Activated CD4-positive, alpha-beta T cell treated with anti-CD3 and anti-CD28 coated beads, Interleukin-2, amount 10 ng/mL, durations not matched to agents 24 days and 14 days (primary cell): ENCODE data around the gene SMPDL3B. TPM values are rescaled to one million over a fixed set of nuclear protein-coding genes. Genes with fewer than 3 reads are reported as not detected.

ENCODE experiments used
- DNase-seq: peaks from one replicate; pipeline ENCODE4 v3.0.0; 2022
- H3K27ac Mint-ChIP-seq: one replicate; pipeline ENCODE4 v1.8.0; 2022; ENCODE audit warnings: mild to moderate bottlenecking, mixed read lengths
- H3K27me3 Mint-ChIP-seq: one replicate; pipeline ENCODE4 v1.8.0; 2022; ENCODE audit warnings: mixed read lengths
- H3K36me3 Mint-ChIP-seq: one replicate; pipeline ENCODE4 v1.8.0; 2022; ENCODE audit warnings: low read depth, mild to moderate bottlenecking, mixed read lengths
- H3K4me1 Mint-ChIP-seq: one replicate; pipeline ENCODE4 v1.8.0; 2021; ENCODE audit warnings: mixed read lengths
- H3K4me3 Mint-ChIP-seq: one replicate; pipeline ENCODE4 v1.8.0; 2022; ENCODE audit warnings: mild to moderate bottlenecking, moderate library complexity, mixed read lengths
- H3K9me3 Mint-ChIP-seq: one replicate; pipeline ENCODE4 v1.8.0; 2021; ENCODE audit warnings: mixed read lengths
- intact Hi-C: fragments of 100-400 bp; cut with micrococcal nuclease; formaldehyde crosslinking; loops from one replicate; pipeline ENCODE4 v1.15.1; 2023
- total RNA-seq: library from RNA; stranded (reverse); gene quantifications from 2 replicates; pipeline ENCODE4 v1.2.3, GENCODE V29; 2022

Gene SMPDL3B, protein sequence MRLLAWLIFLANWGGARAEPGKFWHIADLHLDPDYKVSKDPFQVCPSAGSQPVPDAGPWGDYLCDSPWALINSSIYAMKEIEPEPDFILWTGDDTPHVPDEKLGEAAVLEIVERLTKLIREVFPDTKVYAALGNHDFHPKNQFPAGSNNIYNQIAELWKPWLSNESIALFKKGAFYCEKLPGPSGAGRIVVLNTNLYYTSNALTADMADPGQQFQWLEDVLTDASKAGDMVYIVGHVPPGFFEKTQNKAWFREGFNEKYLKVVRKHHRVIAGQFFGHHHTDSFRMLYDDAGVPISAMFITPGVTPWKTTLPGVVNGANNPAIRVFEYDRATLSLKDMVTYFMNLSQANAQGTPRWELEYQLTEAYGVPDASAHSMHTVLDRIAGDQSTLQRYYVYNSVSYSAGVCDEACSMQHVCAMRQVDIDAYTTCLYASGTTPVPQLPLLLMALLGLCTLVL
- 0.30 and 0.43 TPM in 2 replicates for total RNA-seq

DNA sequence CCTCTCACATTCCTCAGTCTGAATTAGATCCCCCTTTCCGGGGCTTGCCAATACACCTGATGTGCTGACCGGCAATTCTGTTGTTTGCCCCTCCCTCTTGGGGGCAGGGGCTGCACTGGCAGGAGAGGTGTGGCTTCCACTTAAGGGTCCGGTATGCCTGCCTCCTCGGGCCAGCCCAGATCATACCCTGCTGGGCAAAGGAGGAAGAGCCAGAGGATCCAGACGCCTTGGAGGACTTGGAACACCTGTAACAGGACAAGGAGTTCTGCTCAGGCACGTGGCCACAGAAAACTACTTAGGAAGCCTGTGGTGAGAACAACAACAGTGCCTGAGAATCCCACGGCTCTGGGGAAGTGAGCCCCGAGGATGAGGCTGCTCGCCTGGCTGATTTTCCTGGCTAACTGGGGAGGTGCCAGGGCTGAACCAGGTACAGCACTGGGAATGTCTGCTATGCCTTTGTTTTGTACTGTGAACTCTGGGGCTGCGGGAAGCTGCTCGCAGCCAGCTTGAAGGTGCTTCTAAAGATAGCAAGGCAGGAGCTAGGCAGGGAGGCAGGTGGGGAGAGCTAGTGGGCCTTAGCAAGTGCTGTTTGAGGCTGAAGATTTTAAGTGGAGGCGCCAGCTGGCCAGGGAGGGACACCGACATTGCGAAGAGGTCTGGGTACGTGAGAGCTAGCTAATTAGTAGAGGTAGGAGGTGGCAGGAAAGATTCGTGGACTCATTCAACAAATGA is at the start of gene SMPDL3B:
Gene SMPDL3B (plus strand): TSS at position 183 of the 732 bp plus-strand sequence. CDS start 184 bp downstream, at position 367.
- H3K27ac Mint-ChIP-seq, result no peak within 1 kb of the TSS
- intact Hi-C loops, result no loop called here
- H3K36me3 Mint-ChIP-seq, result no peaks in the 10 kb centered on the region
- no peaks in the 10 kb centered on the region for H3K9me3 Mint-ChIP-seq
- peaks cover 12% of the 10 kb centered on the region for H3K27me3 Mint-ChIP-seq
- DNase-seq, result no peak
- peaks cover 39% of the 10 kb centered on the region for H3K4me1 Mint-ChIP-seq
- peak within 1 kb of the TSS; percentile 30 for H3K4me3 Mint-ChIP-seq

DNA sequence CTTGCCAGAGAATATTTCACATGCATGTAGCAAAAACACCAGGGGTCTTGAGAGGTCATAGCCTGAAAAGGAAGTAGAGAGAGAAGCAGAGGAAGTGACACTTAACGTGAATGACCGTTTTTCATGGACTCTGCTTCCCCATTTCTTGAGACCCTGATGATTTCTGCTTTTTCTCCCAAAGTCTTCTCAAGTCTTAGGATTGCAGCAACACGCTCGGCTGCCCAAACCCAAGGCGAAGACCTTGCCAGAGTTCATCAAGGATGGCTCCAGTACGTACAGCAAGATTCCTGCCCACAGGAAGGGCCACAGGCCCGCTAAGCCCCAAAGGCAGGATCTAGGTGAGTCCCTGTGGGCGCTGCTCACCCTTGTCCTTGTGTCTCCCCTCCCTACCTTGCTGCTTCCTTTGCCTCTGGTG is 49.7 kb upstream of the SMPDL3B start:
- Mint-ChIP-seq H3K4me1 (peaks cover 55% of the 10 kb centered on the region), H3K27ac (no peak overlapping the region), H3K4me3 (no peak overlapping the region), H3K9me3 (no peaks in the 10 kb centered on the region), H3K27me3 (no peaks in the 10 kb centered on the region), H3K36me3 (peaks cover 64% of the 10 kb centered on the region)
- no peak for DNase-seq
- intact Hi-C loops, result no loop called here

DNA sequence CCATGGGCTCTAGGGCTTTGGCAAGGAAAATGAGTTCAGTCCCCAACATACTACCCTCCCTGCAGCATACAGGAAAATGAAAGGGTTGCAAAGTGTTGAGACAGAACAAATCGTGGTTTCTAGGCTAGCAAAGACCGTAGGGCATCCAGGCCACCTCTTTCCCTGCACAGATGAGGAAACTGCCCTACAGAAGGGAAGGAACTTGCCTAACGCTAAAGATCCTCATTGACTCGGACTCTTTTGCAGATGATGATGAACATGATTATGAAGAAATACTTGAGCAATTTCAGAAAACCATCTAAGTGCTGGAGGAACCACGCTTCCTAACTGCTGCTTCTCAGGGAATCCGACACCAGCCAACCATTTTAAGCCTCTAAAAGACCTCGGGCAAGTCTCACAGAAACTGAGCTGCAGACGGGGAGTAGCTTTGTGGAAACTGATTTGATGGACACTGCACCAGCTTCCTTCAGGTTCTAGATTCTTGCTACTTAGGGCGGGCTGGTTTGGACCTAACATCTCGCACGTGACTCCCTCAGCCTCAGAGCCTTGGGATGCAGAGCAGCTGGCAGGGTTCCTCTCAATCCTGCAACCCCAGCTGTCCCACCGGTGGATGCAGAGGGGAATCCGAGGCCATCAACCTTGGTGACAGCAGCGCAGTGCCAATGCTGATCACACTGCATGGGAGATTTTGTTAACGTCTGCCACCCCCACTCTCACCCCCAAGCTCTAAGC is 49.0 kb upstream of the SMPDL3B start:
- peak overlapping the region; percentile 31 for H3K4me3 Mint-ChIP-seq

DNA sequence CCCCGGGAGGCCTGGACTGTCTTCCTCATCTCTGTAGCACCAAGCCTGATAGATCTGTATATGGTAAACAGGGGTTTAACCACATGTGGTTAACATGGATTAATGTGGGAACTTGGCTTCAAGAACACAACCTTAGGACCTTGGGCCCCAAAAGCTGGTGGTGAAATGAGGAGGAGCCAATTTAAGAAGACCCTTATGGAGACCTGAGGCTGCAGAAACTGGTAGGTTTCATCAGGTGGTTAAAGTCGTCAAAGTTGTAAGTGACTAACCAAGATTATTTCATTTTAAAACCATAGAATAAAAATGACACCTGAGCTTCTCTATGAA is 48.5 kb upstream of the SMPDL3B start:
- Mint-ChIP-seq H3K36me3 (peaks cover 73% of the 10 kb centered on the region), H3K27ac (peak overlapping the region; percentile 90), H3K9me3 (no peaks in the 10 kb centered on the region), H3K27me3 (no peaks in the 10 kb centered on the region), H3K4me3 (peak overlapping the region; percentile 31), H3K4me1 (peaks cover 64% of the 10 kb centered on the region)
- intact Hi-C loops, result no loop called here
- DNase-seq, result no peak

More for the DNA sequence above, 49.0 kb upstream of the SMPDL3B start:
- DNase-seq, result no peak
- H3K27me3 Mint-ChIP-seq, result no peaks in the 10 kb centered on the region
- H3K9me3 Mint-ChIP-seq, result no peaks in the 10 kb centered on the region
- intact Hi-C loops, result no loop called here
- H3K4me1 Mint-ChIP-seq, result peaks cover 59% of the 10 kb centered on the region
- H3K27ac Mint-ChIP-seq, result peak overlapping the region; percentile 90
- peaks cover 71% of the 10 kb centered on the region for H3K36me3 Mint-ChIP-seq

DNA sequence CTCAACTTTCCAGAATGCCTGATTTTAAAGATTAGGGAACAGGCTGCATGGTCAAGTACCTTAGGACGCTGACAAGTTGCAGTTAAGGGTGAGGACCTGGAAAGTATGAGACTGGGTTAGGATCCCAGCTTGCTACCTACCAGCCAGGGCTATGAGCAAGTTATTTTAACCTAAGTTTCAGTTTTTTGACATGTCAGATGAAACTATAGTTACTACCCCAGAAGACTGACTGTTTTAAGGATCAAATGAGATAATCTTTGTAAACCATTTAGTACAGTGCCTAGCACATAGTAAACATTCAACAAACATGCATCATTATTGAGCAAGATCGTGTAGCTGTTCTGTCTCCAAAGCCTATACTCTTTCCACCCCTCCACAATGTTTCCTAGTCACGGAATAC is 48.1 kb upstream of the SMPDL3B start:
- H3K27me3 Mint-ChIP-seq, result no peaks in the 10 kb centered on the region
- H3K4me3 Mint-ChIP-seq, result peak overlapping the region; percentile 73
- H3K9me3 Mint-ChIP-seq, result no peaks in the 10 kb centered on the region
- peaks cover 69% of the 10 kb centered on the region for H3K4me1 Mint-ChIP-seq
- no peak for DNase-seq
- intact Hi-C loops, result no loop called here
- peak overlapping the region; percentile 90 for H3K27ac Mint-ChIP-seq
- peaks cover 73% of the 10 kb centered on the region for H3K36me3 Mint-ChIP-seq

DNA sequence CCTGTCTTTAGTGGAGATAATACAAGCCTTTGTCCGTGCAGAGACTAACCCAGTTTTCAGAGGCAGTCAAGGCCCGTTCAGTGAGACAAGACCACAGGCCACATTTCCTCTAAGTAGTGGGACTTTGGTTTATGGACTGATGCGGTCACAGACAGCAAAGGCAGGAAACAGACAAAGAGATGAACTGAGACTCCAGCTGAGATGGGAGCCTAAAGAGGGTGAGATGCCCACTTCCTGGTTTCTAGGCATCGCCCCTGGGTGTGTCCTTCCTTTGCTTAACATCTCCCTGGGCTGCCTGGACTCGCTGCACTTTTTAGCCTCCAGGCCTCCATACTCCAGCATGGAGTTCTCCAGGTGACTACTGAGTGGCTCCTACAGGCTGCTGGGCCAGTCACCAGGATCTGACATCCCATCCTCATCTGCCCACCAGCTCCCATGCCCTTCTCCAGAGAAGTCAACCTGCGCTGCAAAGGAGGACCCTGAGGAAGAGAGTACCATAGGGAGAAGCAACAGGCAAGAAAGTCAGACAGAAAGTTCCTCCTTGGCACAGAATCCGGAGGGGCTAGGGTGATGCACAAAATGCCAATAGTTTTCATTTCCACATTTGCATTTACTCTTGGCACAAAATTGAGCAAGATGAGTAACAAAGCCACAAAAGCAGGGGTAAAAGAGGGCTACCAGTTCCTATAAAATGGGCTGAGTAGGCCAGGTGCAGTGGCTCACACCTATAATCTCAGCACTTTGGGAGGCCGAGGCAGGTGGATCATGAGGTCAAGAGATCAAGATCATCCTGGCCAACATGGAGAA is 47.4 kb upstream of the SMPDL3B start:
- DNase-seq, result peak; percentile 88
- H3K27ac Mint-ChIP-seq, result peak overlapping the region; percentile 90
- intact Hi-C loops, result no loop called here
- H3K4me1 Mint-ChIP-seq, result peaks cover 76% of the 10 kb centered on the region
- peaks cover 77% of the 10 kb centered on the region for H3K36me3 Mint-ChIP-seq
- H3K27me3 Mint-ChIP-seq, result no peaks in the 10 kb centered on the region
- no peaks in the 10 kb centered on the region for H3K9me3 Mint-ChIP-seq
- peak overlapping the region; percentile 73 for H3K4me3 Mint-ChIP-seq

DNA sequence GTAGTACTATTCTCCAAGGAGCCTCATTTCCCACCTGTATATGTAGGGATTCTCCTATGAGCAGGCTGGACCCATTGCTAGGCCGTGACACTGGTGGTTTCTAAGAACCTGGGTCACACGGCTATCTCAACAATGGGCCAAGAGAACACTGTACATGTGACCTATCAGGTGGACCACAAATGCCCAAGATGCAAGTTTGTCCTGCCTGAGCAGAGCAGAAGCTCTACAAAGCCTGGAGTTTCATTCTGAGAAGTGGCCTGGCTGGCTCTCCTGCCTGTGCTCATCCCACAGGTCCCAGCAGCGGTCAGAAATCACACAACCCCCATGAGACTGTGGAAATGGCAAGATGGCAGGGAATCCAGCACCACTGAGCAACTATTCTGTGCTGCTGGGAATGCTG is 45.3 kb upstream of the SMPDL3B start:
- peaks cover 81% of the 10 kb centered on the region for H3K36me3 Mint-ChIP-seq
- no peak for DNase-seq
- H3K9me3 Mint-ChIP-seq, result no peaks in the 10 kb centered on the region
- H3K4me3 Mint-ChIP-seq, result no peak overlapping the region
- peak overlapping the region; percentile 52 for H3K27ac Mint-ChIP-seq
- no peaks in the 10 kb centered on the region for H3K27me3 Mint-ChIP-seq
- intact Hi-C loops, result no loop called here
- H3K4me1 Mint-ChIP-seq, result peaks cover 69% of the 10 kb centered on the region

DNA sequence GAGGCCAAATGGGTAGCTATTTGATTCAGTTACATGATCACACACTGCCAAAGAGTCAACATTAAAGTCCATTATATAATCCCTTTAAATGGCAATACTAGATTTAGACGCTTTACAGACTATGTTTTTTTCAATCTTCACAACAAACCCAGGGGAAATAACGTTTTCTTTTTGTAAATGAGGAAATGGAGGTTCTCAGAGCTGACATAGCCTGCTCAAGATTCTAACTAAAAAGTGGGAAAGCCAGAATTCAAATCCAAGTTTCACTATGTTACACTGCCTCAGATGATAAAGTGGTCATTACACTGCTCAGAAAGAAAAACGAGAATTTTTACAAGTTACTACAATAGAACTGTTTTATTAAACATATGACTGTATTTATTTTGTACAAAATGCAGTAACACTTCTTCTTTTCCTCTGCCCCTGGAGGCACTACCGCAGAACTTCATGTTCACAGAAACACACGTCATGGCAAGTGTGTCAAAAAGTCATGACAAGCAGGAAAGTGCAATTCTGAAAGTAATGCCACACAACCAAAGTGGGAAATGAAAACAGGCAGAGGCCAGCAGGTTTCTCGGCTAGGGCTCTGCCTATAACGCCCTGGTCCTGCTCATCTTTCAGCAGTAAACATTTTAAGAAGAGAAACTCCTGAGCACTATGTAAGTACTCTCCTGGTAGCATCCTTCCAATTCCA is 43.5 kb upstream of the SMPDL3B start:
- DNase-seq, result peak; percentile 88
- Mint-ChIP-seq H3K36me3 (peaks cover 75% of the 10 kb centered on the region), H3K27ac (peak overlapping the region; percentile 90), H3K4me3 (peak overlapping the region; percentile 67), H3K4me1 (peaks cover 54% of the 10 kb centered on the region), H3K27me3 (no peaks in the 10 kb centered on the region), H3K9me3 (no peaks in the 10 kb centered on the region)
- intact Hi-C loops, result loop anchor here (1.0 kb wide), 2 partner anchors 22 to 33 kb away; no protein-coding TSS in a partner anchor

DNA sequence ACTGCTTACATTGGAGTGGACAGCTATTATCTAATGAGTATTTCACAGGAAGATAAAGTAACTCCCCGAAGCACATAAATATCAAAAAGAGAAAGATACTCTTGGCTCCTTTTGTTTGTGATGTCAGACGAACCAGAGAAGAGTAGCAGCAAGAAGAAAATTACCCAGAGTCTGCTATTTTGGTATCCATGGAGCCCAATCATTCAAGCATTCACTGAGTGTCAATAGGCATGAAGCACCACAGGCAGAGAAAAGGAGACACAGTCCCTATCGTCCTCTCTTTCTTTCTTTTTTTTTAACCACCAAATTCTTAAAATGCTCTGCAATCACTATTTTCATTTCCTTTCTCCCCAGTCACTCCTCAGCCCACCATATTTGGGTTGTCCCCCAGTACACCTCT is 40.3 kb upstream of the SMPDL3B start:
- H3K27me3 Mint-ChIP-seq, result no peaks in the 10 kb centered on the region
- no peaks in the 10 kb centered on the region for H3K9me3 Mint-ChIP-seq
- peaks cover 29% of the 10 kb centered on the region for H3K4me1 Mint-ChIP-seq
- intact Hi-C loops, result no loop called here
- peaks cover 66% of the 10 kb centered on the region for H3K36me3 Mint-ChIP-seq
- peak overlapping the region; percentile 26 for H3K27ac Mint-ChIP-seq
- no peak overlapping the region for H3K4me3 Mint-ChIP-seq
- DNase-seq, result no peak

DNA sequence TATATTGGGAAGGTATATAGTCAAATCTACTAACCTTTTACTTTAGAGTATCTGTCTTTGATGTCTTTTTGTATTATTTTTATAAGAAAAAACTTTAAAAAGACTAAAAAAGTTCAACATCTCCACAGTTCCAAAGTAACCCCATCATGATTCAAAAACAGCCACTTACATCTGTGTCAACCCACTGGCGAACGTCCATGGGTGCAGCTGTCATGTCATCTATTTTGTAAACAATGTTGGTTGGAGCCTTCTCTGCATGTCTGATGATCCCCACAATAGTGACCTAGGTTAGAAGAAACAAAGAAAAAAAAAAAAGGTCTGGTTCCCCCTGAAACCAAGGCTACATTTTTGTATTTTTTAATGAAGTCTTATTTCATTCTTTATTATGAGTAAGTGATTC is 28.0 kb upstream of the SMPDL3B start:
- no peak overlapping the region for H3K27ac Mint-ChIP-seq
- peaks cover 58% of the 10 kb centered on the region for H3K36me3 Mint-ChIP-seq
- DNase-seq, result no peak
- no peak overlapping the region for H3K4me3 Mint-ChIP-seq
- no peaks in the 10 kb centered on the region for H3K9me3 Mint-ChIP-seq
- intact Hi-C loops, result no loop called here
- H3K27me3 Mint-ChIP-seq, result no peaks in the 10 kb centered on the region
- H3K4me1 Mint-ChIP-seq, result peaks cover 6% of the 10 kb centered on the region

DNA sequence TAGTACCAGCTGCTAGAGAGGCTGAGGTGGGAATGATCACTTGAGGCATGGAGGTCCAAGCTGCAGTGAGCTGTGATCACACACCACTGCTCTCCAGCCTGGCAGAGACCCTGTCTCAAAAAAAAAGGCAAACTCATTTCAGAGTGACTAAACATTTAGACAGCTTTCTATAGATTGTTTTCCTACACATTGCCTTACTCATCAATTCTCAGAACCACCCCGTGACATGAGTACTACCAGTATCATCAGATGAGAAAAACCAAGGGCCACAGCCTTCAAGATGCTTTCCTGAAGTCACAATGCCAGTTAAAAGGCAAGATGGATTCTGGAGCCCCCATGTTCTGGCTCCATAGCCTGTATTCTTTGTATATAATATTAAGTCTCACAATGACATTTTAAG is 22.4 kb upstream of the SMPDL3B start:
- H3K4me1 Mint-ChIP-seq, result peaks cover 23% of the 10 kb centered on the region
- H3K27ac Mint-ChIP-seq, result peak overlapping the region; percentile 89
- peaks cover 3% of the 10 kb centered on the region for H3K27me3 Mint-ChIP-seq
- peaks cover 46% of the 10 kb centered on the region for H3K36me3 Mint-ChIP-seq
- DNase-seq, result no peak
- intact Hi-C loops, result no loop called here
- no peaks in the 10 kb centered on the region for H3K9me3 Mint-ChIP-seq
- peak overlapping the region; percentile 66 for H3K4me3 Mint-ChIP-seq

DNA sequence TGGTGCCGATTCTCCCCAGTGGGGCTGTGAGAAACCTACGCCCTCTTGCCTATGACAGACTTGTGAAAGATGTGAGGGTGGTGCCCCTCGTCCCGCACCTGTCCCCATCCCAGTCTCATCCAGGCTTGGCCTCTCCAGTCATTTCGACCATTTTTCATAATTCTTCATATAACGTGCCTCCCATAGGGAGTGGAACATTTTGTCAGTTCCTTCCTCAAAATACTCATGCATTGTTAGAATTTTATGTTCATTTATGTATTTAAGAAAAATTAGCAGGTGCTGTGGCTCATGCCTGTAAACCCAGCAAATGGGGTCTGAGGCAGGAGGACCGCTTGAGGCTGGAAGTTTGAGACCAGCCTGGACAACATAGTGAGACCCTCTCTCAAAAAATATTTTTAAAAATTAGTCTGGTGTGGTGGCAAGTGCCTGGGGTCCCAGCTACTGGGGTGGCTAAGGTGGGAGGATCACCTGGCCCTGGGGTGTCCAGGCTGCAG is 19.7 kb upstream of the SMPDL3B start:
- Mint-ChIP-seq H3K9me3 (no peaks in the 10 kb centered on the region), H3K4me3 (peak overlapping the region; percentile 98), H3K27ac (peak overlapping the region; percentile 99), H3K36me3 (peaks cover 28% of the 10 kb centered on the region), H3K4me1 (peaks cover 21% of the 10 kb centered on the region), H3K27me3 (peaks cover 16% of the 10 kb centered on the region)
- DNase-seq, result no peak
- intact Hi-C loops, result no loop called here
